ENCODE results near the gene CIB1. TPM values are rescaled to one million over a fixed set of nuclear protein-coding genes. Genes with fewer than 3 reads are reported as not detected.

The CIB1 gene
- total RNA-seq, 1 donor = 19.0 TPM

- TF ChIP-seq, protein P1, sequence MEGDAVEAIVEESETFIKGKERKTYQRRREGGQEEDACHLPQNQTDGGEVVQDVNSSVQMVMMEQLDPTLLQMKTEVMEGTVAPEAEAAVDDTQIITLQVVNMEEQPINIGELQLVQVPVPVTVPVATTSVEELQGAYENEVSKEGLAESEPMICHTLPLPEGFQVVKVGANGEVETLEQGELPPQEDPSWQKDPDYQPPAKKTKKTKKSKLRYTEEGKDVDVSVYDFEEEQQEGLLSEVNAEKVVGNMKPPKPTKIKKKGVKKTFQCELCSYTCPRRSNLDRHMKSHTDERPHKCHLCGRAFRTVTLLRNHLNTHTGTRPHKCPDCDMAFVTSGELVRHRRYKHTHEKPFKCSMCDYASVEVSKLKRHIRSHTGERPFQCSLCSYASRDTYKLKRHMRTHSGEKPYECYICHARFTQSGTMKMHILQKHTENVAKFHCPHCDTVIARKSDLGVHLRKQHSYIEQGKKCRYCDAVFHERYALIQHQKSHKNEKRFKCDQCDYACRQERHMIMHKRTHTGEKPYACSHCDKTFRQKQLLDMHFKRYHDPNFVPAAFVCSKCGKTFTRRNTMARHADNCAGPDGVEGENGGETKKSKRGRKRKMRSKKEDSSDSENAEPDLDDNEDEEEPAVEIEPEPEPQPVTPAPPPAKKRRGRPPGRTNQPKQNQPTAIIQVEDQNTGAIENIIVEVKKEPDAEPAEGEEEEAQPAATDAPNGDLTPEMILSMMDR (IDR thresholded peaks at IDR 0.05; ENCODE audit: insufficient read depth, low read depth, low read length) = no peak
- H3K4me3 ChIP-seq (ENCODE audit: low read depth, low read length) = no peak overlapping the region
- no peak for DNase-seq (ENCODE audit: low read depth)
These were observed 46.4 kb downstream of the CIB1 start for GRCh38 chr15:90187257-90187868.

GRCh38 chr15:90184786-90185704 is 48.7 kb downstream of the CIB1 start:
- H3K4me3 ChIP-seq (ENCODE audit: low read depth, low read length) = peak overlapping the region; percentile 72
- TF ChIP-seq, protein P1 (IDR thresholded peaks at IDR 0.05; ENCODE audit: insufficient read depth, low read depth, low read length) = no peak
- DNase-seq (ENCODE audit: low read depth) = peak; percentile 56

DNA sequence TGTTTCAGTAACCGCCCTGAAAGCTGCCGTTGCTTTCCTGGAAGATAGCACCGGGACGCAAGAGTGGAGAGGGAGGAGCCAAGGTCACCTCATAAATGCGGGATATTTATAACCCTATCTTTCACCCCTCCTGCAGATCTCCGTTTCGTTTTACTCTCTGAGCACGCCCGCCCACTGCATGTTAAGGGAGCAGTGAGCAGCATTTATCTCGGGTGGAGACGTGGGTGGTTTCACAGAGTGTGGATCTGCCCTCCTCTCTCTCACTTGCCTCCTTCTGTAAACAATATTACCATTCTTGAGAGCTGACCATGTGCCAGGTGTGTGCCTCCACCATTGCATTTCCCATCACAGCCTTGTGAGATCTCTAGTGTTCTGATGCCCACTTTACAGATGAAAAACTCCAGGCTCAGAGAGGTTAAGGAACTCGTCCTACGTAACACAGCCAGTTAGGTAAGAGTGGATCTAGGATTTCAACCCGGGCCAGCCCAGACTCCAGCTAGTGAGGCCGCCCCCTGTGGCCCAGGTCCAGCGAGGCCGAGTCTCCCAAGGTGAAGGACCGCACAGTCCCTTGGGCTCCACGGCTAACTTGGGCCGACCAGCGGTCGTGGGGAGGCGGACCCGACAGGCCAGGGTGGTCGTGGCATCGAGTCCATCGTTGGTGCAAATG is 49.5 kb downstream of the CIB1 start:
- H3K4me3 ChIP-seq (ENCODE audit: low read depth, low read length) = peak overlapping the region; percentile 72
- TF ChIP-seq, protein P1 (IDR thresholded peaks at IDR 0.05; ENCODE audit: insufficient read depth, low read depth, low read length) = peak; percentile 14
- DNase-seq (ENCODE audit: low read depth) = peak; percentile 95

- TF ChIP-seq, protein P1 (IDR thresholded peaks at IDR 0.05; ENCODE audit: insufficient read depth, low read depth, low read length) = no peak
- no peak overlapping the region for H3K4me3 ChIP-seq (ENCODE audit: low read depth, low read length)
- DNase-seq (ENCODE audit: low read depth) = no peak
These were observed 52.0 kb downstream of the CIB1 start for GRCh38 chr15:90181776-90182175.

Small RNA genes lying within 50 kb of the gene (small RNA-seq; reads per million reads assigned to genes)
- gene AC091167.3 = not detected

Other genes starting within 250 kb of the CIB1 start
- 13.0 and 16.8 TPM in 2 replicates for gene ZNF710, start 232.6 kb downstream of the CIB1 start, total RNA-seq
- 70.4 and 75.7 TPM in 2 replicates for gene IDH2, start 131.5 kb downstream of the CIB1 start, total RNA-seq
- gene SEMA4B, start 32.6 kb downstream of the CIB1 start, total RNA-seq = 16.4 and 21.6 TPM in 2 replicates
- 5.2 and 5.6 TPM in 2 replicates for gene GDPGP1, start 268 bp upstream of the CIB1 start, total RNA-seq
- gene TTLL13, start 15.6 kb upstream of the CIB1 start, total RNA-seq = under 0.01 and 0.32 TPM in 2 replicates
- gene NGRN, start 31.7 kb upstream of the CIB1 start, total RNA-seq = 72.2 and 88.9 TPM in 2 replicates
- gene ZNF774, start 118.3 kb upstream of the CIB1 start, total RNA-seq = 1.6 and 1.7 TPM in 2 replicates
- 265 and 297 TPM in 2 replicates for gene IQGAP1, start 154.3 kb upstream of the CIB1 start, total RNA-seq